ENCODE measurements around the gene TCF21.

Gene TCF21

DNA sequence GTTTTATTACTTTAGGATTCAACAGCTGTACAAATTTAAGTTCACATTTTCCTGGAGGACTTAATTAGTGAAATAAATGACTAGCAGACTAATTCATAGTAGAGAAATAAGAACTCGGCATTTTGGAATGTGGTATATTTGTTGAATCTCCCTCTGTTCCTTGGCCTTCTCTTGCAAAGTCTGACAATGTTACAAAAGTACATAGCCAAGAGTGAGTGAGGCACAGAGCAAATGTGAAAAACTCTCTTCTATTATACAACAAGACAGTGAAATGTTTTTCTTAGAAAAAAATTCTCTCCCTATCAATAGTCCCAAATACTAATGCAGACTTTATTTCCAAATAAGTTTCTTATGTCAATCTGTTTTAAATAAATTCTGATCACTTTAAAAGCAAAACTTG, 44.2 kb upstream of the TCF21 start:
- Histone ChIP-seq H3K9ac (ENCODE audit: low read depth, low read length, poor library complexity, severe bottlenecking) (no peak overlapping the region), H3K4me1 (ENCODE audit: insufficient read depth, low read length, poor library complexity, severe bottlenecking) (no peaks in the 10 kb centered on the region), H4K20me1 (ENCODE audit: insufficient read depth, low read length, poor library complexity, severe bottlenecking) (no peaks in the 10 kb centered on the region), H2AFZ (ENCODE audit: low read length) (no peak overlapping the region), H3K9me3 (ENCODE audit: insufficient read depth, low read depth, low read length) (no peaks in the 10 kb centered on the region), H3K27me3 (ENCODE audit: insufficient read depth, low read length, poor library complexity, severe bottlenecking) (peaks cover 9% of the 10 kb centered on the region), H3K4me2 (ENCODE audit: low read depth, low read length, poor library complexity, severe bottlenecking) (no peak overlapping the region), H3K36me3 (ENCODE audit: insufficient read depth, low read length) (no peaks in the 10 kb centered on the region), H3K4me3 (ENCODE audit: low read length, poor library complexity, severe bottlenecking) (no peak overlapping the region), H3K79me2 (ENCODE audit: insufficient read depth, low read length) (no peaks in the 10 kb centered on the region), H3K9me2 (replicated peaks; ENCODE audit: low read depth, low read length) (no peaks in the 10 kb centered on the region), H3F3A (ENCODE audit: low read depth) (no peaks in the 10 kb centered on the region)
- no peak for TF ChIP-seq EZH2phosphoT487 (IDR thresholded peaks at IDR 0.05; ENCODE audit: borderline replicate concordance)
- TF ChIP-seq, protein P1, sequence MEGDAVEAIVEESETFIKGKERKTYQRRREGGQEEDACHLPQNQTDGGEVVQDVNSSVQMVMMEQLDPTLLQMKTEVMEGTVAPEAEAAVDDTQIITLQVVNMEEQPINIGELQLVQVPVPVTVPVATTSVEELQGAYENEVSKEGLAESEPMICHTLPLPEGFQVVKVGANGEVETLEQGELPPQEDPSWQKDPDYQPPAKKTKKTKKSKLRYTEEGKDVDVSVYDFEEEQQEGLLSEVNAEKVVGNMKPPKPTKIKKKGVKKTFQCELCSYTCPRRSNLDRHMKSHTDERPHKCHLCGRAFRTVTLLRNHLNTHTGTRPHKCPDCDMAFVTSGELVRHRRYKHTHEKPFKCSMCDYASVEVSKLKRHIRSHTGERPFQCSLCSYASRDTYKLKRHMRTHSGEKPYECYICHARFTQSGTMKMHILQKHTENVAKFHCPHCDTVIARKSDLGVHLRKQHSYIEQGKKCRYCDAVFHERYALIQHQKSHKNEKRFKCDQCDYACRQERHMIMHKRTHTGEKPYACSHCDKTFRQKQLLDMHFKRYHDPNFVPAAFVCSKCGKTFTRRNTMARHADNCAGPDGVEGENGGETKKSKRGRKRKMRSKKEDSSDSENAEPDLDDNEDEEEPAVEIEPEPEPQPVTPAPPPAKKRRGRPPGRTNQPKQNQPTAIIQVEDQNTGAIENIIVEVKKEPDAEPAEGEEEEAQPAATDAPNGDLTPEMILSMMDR (conservative IDR thresholded peaks at IDR 0.05; ENCODE audit: low read length): no peak

DNA sequence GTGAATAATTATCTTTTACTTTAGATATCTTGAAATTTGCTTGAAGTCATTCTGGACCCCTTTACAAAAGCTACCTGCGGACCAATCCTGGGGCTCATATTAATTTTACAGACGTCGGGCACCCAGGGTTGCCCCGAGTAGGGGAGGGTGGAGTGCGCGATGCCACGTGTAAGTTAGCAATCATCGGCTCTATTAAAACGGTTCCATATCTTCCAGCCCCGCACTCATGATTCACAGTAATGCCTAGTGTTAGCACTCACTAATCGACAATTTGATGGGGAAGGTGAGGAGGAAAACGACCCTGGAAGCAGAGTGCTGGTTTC, 34.9 kb upstream of the TCF21 start:
- no peak overlapping the region for H3K4me3 ChIP-seq (ENCODE audit: low read length, poor library complexity, severe bottlenecking)
- no peaks in the 10 kb centered on the region for H3K27me3 ChIP-seq (ENCODE audit: insufficient read depth, low read length, poor library complexity, severe bottlenecking)
- no peaks in the 10 kb centered on the region for H3K36me3 ChIP-seq (ENCODE audit: insufficient read depth, low read length)
- no peaks in the 10 kb centered on the region for H3K79me2 ChIP-seq (ENCODE audit: insufficient read depth, low read length)
- no peak overlapping the region for H3K4me2 ChIP-seq (ENCODE audit: low read depth, low read length, poor library complexity, severe bottlenecking)
- no peaks in the 10 kb centered on the region for H3F3A ChIP-seq (ENCODE audit: low read depth)
- H3K9ac ChIP-seq (ENCODE audit: low read depth, low read length, poor library complexity, severe bottlenecking): no peak overlapping the region
- no peaks in the 10 kb centered on the region for H3K9me3 ChIP-seq (ENCODE audit: insufficient read depth, low read depth, low read length)
- TF ChIP-seq, protein P1 (conservative IDR thresholded peaks at IDR 0.05; ENCODE audit: low read length): no peak
- no peak for TF ChIP-seq EZH2phosphoT487 (IDR thresholded peaks at IDR 0.05; ENCODE audit: borderline replicate concordance)
- H4K20me1 ChIP-seq (ENCODE audit: insufficient read depth, low read length, poor library complexity, severe bottlenecking): no peaks in the 10 kb centered on the region
- no peaks in the 10 kb centered on the region for H3K4me1 ChIP-seq (ENCODE audit: insufficient read depth, low read length, poor library complexity, severe bottlenecking)
- no peaks in the 10 kb centered on the region for H3K9me2 ChIP-seq (replicated peaks; ENCODE audit: low read depth, low read length)
- H2AFZ ChIP-seq (ENCODE audit: low read length): no peak overlapping the region

DNA sequence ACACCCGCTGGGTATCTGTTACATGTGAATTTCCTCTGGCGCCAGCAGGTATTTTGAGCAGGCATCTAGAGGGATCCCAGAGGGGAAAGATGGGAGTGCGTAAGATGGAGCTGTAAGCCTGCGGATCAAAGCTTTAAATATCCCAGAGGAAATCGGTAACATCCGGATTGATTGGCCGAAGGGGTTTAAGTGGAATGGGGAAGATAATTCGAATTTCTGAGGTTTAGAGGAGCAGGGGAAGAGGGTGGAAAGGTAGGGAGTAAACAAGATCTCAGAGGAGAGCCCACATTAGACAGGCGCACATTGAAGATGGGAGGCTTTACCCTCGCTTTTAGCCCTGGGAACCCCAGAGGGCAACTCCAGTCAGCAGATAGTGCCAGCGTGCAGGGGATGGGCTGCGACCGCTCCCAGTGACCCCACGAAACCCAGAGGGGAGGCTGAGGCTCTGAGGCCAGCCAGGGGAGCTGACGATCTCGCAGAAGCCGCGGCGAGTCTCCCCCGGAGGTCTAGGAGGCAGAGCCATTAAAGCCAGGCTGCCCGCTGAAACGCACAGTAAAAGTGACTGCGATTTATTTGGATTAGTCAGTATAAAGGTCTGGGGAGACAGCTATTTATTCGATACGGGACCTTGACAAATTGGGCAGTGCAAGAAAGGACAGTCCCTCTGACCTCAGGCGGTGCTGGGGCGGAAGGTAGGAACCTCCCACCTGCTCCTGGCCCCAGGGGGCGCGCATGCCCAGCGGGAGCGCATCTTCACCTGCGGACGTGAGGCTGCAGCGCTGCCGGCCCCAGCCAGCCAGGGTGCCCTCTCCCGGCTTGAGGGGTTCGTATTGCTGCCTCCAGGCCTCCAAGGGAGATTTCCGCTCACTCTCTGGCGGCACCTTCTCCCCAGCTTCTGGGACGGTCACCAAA, 34.3 kb upstream of the TCF21 start:
- Histone ChIP-seq H3K9ac (ENCODE audit: low read depth, low read length, poor library complexity, severe bottlenecking) (no peak overlapping the region), H3K9me3 (ENCODE audit: insufficient read depth, low read depth, low read length) (no peaks in the 10 kb centered on the region), H3K4me1 (ENCODE audit: insufficient read depth, low read length, poor library complexity, severe bottlenecking) (no peaks in the 10 kb centered on the region), H3K9me2 (replicated peaks; ENCODE audit: low read depth, low read length) (no peaks in the 10 kb centered on the region), H3K79me2 (ENCODE audit: insufficient read depth, low read length) (no peaks in the 10 kb centered on the region), H3K27me3 (ENCODE audit: insufficient read depth, low read length, poor library complexity, severe bottlenecking) (no peaks in the 10 kb centered on the region), H3K36me3 (ENCODE audit: insufficient read depth, low read length) (no peaks in the 10 kb centered on the region), H3F3A (ENCODE audit: low read depth) (no peaks in the 10 kb centered on the region), H2AFZ (ENCODE audit: low read length) (no peak overlapping the region), H4K20me1 (ENCODE audit: insufficient read depth, low read length, poor library complexity, severe bottlenecking) (no peaks in the 10 kb centered on the region), H3K4me2 (ENCODE audit: low read depth, low read length, poor library complexity, severe bottlenecking) (no peak overlapping the region), H3K4me3 (ENCODE audit: low read length, poor library complexity, severe bottlenecking) (no peak overlapping the region)
- no peak for TF ChIP-seq EZH2phosphoT487 (IDR thresholded peaks at IDR 0.05; ENCODE audit: borderline replicate concordance)
- TF ChIP-seq, protein P1 (conservative IDR thresholded peaks at IDR 0.05; ENCODE audit: low read length): no peak
